Stimulated activated naive CD4-positive, alpha-beta T cell treated with Interleukin-2 at 50 U/mL for 16 hours (primary cell): Measurements from ENCODE around the gene COG5.
"Not testable (repeated sequence)": the region's sequence is repeated elsewhere in the genome, so short reads cannot be mapped to it uniquely, and the experiment has no call there.

Experiments
- DNase-seq: peaks from one replicate; lab custom pipeline; 2025; lab: John Stamatoyannopoulos, UW

The COG5 gene

DNA sequence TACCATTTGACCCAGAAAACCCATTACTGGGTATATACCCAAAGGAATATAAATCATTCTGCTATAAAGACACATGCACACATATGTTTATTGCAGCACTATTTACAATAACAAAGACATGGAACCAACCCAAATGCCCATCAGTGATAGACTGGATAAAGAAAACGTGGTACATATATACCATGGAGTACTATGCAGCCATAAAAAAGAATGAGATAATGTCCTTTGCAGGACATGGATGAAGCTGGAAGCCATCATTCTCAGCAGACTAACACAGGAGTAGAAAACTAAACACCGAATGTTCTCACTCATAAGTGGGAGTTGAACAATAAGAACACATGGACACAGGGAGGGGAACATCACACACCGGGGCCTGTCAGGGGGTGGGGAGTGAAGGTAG is 408.0 kb downstream of the COG5 start:
- DNase-seq = not testable (repeated sequence)

GRCh38 chr7:107154826-107155225 is 408.9 kb downstream of the COG5 start:
- DNase-seq = no peak

- no peak for DNase-seq
Observed at GRCh38 chr7:107152011-107152410, 411.7 kb downstream of the COG5 start.
